Kidney (tissue), 11 donors: ENCODE results near the gene ARHGAP27. TPM values are rescaled to one million over a fixed set of nuclear protein-coding genes. Genes with fewer than 3 reads are reported as not detected.
"Not testable (repeated sequence)": the region's sequence is repeated elsewhere in the genome, so short reads cannot be mapped to it uniquely, and the experiment has no call there.

Experiments used
- DNase-seq, 5 donors: peaks; one replicate each; pipeline ENCODE4 v3.0.0-alpha.2; 2013 to 2020
- FAIRE-seq: peaks from 2 replicates; lab custom pipeline; 2012; peaks lifted over from hg19 to GRCh38; lab: Jason Lieb, UNC
- H3K27ac ChIP-seq, 2 donors: one replicate each; pipeline ENCODE4 v1.7.0; 2013; ENCODE audit warnings: low read depth in 2 of 2, low read length in 2 of 2, inconsistent platforms in 1 of 2
- H3K27me3 ChIP-seq: one replicate; pipeline ENCODE4 v1.7.1; 2013; ENCODE audit warnings: low read length, inconsistent platforms; ENCODE audit not compliant: control insufficient read depth, insufficient read depth
- H3K36me3 ChIP-seq, 3 donors: one replicate each; pipeline versions ENCODE4 v1.7.0 to v1.7.1; 2013; ENCODE audit warnings: low read length in 3 of 3, control low read depth in 1 of 3, inconsistent platforms in 1 of 3; ENCODE audit not compliant: insufficient read depth in 3 of 3, control insufficient read depth in 2 of 3
- H3K4me1 ChIP-seq, 3 donors: one replicate each; pipeline versions ENCODE4 v1.7.0 to v1.7.1; 2013; ENCODE audit warnings: low read length in 3 of 3, inconsistent platforms in 1 of 3, low read depth in 1 of 3; ENCODE audit not compliant: control insufficient read depth in 2 of 3, insufficient read depth in 2 of 3
- H3K4me3 ChIP-seq, 3 donors: one replicate each; pipeline versions ENCODE4 v1.7.0 to v1.8.1; 2013; ENCODE audit warnings: low read length in 3 of 3, control low read depth in 1 of 3, inconsistent platforms in 1 of 3
- H3K9ac ChIP-seq, 3 donors: one replicate each; pipeline versions ENCODE4 v1.7.0 to v1.7.1; 2013; ENCODE audit warnings: low read length in 3 of 3, control low read depth in 1 of 3, inconsistent platforms in 1 of 3
- H3K9me3 ChIP-seq, 3 donors: one replicate each; pipeline versions ENCODE4 v1.7.0 to v1.7.1; 2013; ENCODE audit warnings: low read length in 3 of 3, control low read depth in 1 of 3, inconsistent platforms in 1 of 3; ENCODE audit not compliant: control insufficient read depth in 2 of 3, insufficient read depth in 1 of 3
- intact Hi-C: fragments of 100-400 bp; cut with DNase I; formaldehyde crosslinking; loops from one replicate; pipeline ENCODE4 v1.11.1; 2022
- polyA plus RNA-seq: library from polyadenylated mRNA; stranded (reverse); fragments of 350-450 nt; fragmentation: Illumina TruSeq; extraction: RNeasy Lipid Tissue Mini Kit (QIAGEN cat#74804); gene quantifications from one replicate; pipeline ENCODE4 v1.2.3, GENCODE V29; 2014; ENCODE audit warnings: low read depth, low replicate concordance; ENCODE audit not compliant: insufficient read depth
- total RNA-seq: library from RNA; stranded (reverse); fragmentation: NEBNext Ultra II Directional; extraction: Animal tissue kit (Norgen Biotek cat#: 25700); gene quantifications from one replicate; pipeline ENCODE4 v1.2.1, GENCODE V29; 2021
- donor health status: control.
- donor health status: control.
- donor health status: DM: yes; HTN: yes; CAD: no.
- donor health status: Normal renal cell carcinoma (clear cell type).

The ARHGAP27 gene
- total and polyA plus RNA-seq, 2 donors from 2014 or later = 13.3 to 57.2 TPM

DNA sequence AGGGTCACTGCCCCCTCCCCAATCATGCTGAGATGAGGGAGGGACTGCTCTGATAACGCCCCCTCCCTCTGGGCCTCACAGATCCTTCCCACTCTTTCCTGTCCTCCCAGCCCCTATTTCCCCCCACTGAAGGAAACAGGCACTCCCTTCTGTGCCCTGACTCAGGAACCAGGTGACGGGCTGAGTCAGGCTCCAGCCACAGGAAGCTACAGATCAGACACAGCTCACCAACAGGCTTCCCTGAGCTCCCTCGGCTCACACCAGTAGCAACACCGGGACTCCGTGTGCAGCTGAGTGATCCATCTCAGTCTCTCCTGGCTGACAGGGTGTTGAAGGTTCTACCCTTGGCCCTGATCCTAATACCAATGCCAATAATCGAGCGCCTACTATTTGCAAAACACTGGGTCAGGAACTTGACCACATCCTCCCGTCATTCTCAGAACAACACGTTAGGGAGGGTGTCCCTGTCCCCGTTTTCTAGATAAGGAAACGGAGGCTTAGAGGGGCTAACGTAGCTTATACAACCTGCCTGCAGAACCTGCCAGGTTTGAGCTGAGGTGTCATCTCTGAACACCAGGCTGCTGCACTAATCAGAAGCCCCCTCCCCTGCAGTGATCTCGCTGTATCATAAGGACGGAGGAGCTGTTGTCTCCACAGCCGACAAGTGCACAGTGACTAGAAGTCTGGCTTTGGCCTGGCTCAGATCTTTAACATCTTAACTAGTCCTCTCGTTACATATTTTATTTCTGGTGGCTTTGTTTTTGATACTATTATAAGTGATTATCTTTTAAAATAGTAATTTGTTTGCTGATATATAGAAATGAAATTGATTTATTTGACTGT, 13.5 kb upstream of the ARHGAP27 start:
- intact Hi-C loops, H3K9ac ChIP-seq, H3K27ac ChIP-seq, H3K9me3 ChIP-seq, FAIRE-seq, H3K4me3 ChIP-seq, H3K36me3 ChIP-seq, H3K27me3 ChIP-seq, H3K4me1 ChIP-seq: not testable (repeated sequence)
- DNase-seq = peak in 1 of 5 donors; percentile 59

DNA sequence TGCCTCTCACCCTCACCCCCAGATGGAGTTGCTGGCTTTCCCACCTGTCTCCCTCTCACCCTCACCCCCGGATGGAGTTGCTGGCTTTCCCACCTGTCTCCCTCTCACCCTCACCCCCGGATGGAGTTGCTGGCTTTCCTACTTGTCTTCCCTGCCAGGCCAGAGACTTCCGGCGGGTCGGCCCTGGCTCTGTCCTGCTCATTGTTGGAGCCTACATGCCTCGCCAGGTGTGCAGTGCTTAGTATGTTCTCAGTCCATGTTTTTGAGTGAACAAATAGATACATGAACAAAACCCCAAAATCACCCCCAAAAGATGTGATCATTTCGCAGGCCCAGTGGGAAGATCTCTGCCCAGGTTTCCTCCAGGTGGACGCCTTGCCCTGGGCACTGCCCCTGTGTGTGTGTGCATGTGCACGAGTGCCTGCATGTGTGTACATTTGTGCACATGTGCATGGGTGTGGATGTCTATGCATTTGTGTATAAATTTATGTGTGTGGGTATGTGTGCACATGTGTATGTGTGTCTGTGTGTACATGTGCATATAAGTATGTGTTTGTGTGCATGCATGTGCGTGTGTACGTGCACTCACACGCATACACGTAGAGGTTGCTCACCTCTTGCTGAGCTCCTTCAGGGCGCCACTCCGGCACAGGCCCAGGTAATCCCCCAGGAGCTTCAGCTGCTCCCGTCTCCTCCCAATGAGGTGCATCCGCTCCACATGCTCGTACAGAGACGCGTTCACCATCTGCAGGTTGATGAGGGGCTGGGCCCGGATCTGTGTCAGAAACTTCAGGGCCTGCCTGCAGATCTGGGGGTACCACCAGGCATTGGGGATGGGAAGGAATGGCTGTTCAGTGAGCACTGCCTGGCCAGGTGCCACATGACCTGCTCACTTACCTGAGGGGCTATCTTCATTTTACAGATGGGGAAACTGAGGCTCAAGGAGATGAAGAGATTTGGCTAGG, 12.5 kb upstream of the ARHGAP27 start:
- H3K4me1 ChIP-seq, intact Hi-C loops, H3K27ac ChIP-seq, H3K9me3 ChIP-seq, H3K36me3 ChIP-seq, H3K9ac ChIP-seq, FAIRE-seq, H3K27me3 ChIP-seq, H3K4me3 ChIP-seq: not testable (repeated sequence)
- DNase-seq = peak in 1 of 5 donors; percentile 49

DNA sequence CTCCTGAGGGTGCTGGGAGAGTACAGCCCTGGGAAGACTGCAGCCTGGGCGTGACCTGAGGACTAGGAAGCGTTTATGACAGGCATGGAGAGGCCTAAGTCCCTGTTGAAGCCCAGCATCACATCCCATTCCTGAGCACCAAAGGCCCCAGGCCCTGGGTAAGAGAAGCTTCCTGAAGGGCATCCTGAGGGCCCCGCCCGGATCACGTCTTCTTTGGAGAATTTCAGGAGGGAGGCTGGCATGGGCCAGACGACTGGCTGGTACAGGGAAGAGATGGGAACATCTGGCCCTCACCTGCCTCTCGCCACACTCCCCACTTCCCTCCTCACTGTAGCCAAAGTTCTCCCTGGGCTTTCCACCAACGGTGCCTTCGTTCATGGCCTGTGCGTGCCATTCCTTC, 11.6 kb upstream of the ARHGAP27 start:
- H3K4me3 ChIP-seq, H3K36me3 ChIP-seq, H3K27me3 ChIP-seq, intact Hi-C loops, H3K4me1 ChIP-seq, H3K9me3 ChIP-seq, H3K9ac ChIP-seq, H3K27ac ChIP-seq, FAIRE-seq: not testable (repeated sequence)
- DNase-seq = peak in 1 of 5 donors; percentile 24

DNA sequence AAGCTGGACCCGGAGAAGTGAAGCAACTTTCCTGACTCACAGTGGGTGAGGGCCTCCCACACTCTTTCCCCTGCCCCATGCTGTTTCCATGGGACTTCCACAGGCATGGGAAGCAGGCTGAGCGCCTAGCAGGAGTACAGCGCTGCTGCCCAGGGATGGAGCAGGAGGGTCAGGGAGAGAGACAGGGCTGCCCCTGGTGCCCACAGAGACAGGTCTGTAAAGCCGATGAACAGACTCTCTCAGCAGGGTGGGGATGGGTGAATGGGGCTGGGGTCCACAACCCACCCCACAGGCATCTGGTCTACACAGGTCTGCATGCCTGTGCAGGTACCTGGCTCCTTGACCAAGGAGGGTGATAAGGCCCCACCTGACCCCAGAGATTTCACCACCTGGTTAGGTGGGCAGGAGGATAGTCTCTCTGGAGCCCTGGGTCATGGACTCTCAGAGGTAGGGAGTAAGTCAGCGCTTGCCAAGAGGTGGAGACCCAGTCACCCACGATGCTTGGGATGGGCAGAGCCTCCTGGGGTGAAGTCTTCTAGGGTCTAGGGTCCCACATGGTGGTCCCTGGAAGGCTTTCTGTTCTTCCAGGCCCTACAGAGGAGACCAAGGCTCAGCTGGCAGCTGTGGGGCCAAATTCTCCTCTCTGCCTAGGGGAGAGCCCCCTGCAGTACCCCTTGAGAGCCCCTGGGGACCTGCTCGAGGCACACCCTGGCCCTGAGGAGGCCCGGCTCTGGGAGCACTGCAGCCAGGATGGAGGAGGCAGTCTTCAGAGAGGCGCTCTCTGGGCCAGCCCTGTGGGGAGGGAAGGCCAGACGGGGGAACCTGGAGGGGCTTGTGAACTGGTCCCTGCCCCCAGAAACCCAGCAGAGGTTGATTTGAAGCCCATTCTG, 10.9 kb upstream of the ARHGAP27 start:
- H3K36me3 ChIP-seq, intact Hi-C loops, H3K4me3 ChIP-seq, H3K9me3 ChIP-seq, H3K27me3 ChIP-seq, H3K4me1 ChIP-seq, H3K27ac ChIP-seq, FAIRE-seq, H3K9ac ChIP-seq: not testable (repeated sequence)
- DNase-seq = peak in 1 of 5 donors; percentile 41
